Aorta (tissue), 5 donors: ENCODE measurements around the gene MIPOL1. TPM values are rescaled to one million over a fixed set of nuclear protein-coding genes. Genes with fewer than 3 reads are reported as not detected.

Source experiments
- ATAC-seq: fragments of 200-7000 bp; cut with Tn5 transposase; one replicate; pipeline ENCODE4 v1.9.1; 2022; ENCODE audit warnings: moderate library complexity; ENCODE audit not compliant: low FRiP score
- DNase-seq, 2 donors: peaks; one replicate each; pipeline ENCODE4 v3.0.0-alpha.2; 2020
- H3K27ac ChIP-seq, 2 donors: one replicate each; pipeline ENCODE4 v1.5.1; 2013; ENCODE audit warnings: low read length in 2 of 2, mild to moderate bottlenecking in 2 of 2, moderate library complexity in 2 of 2, control low read depth in 1 of 2, inconsistent platforms in 1 of 2, low read depth in 1 of 2
- H3K27me3 ChIP-seq, 2 donors: one replicate each; pipeline ENCODE4 v1.6.1; 2013; ENCODE audit warnings: control low read depth in 1 of 2, low read length in 1 of 2, mild to moderate bottlenecking in 1 of 2, moderate library complexity in 1 of 2; ENCODE audit not compliant: insufficient read depth in 2 of 2, control insufficient read depth in 1 of 2
- H3K36me3 ChIP-seq, 2 donors: one replicate each; pipeline ENCODE4 v1.6.1; 2013; ENCODE audit warnings: control low read depth in 1 of 2, low read length in 1 of 2, mild to moderate bottlenecking in 1 of 2; ENCODE audit not compliant: insufficient read depth in 2 of 2, control insufficient read depth in 1 of 2
- H3K4me1 ChIP-seq, 2 donors: one replicate each; pipeline ENCODE4 v1.6.1; 2013; ENCODE audit warnings: low read length in 2 of 2, control low read depth in 1 of 2, mild to moderate bottlenecking in 1 of 2, moderate library complexity in 1 of 2; ENCODE audit not compliant: insufficient read depth in 2 of 2, control insufficient read depth in 1 of 2
- H3K4me3 ChIP-seq, 2 donors: one replicate each; pipeline ENCODE4 v1.5.1; 2013; ENCODE audit warnings: low read length in 2 of 2, control low read depth in 1 of 2, mild to moderate bottlenecking in 1 of 2
- H3K9me3 ChIP-seq: one replicate; pipeline ENCODE4 v1.6.1; 2013; ENCODE audit warnings: mild to moderate bottlenecking, low read length; ENCODE audit not compliant: control insufficient read depth
- WGBS, 2 donors: extraction: QIAGEN DNeasy Blood & Tissue Kit; methylation state at CpG; one replicate each; pipeline ENCODE4 v1.1.7; 2013; 5-methylcytosine and 5-hydroxymethylcytosine counted together
- intact Hi-C, 2 donors: fragments of 100-400 bp; cut with DNase I; formaldehyde crosslinking; loops; one replicate each; pipeline versions ENCODE4 v1.14.2 to v1.15.0; 2022
- polyA plus RNA-seq, 2 donors: library from polyadenylated mRNA; stranded (reverse); fragments of 200-250 nt; gene quantifications; one replicate each; pipeline ENCODE4 v1.2.3, GENCODE V29; 2013
- total RNA-seq, 2 donors: library from RNA; stranded (reverse); fragmentation: NEBNext Ultra II Directional; extraction: Animal tissue kit (Norgen Biotek cat#: 25700); gene quantifications; one replicate each; pipeline ENCODE4 v1.2.1, GENCODE V29; 2021
- donor health status: healthy with polysubstance abuse.
- donor health status: Bipolar disorder and iron deficiency.
- donor health status: DM: no; HTN: no; CAD: no.
- donor health status: DM: no; HTN: no; CAD: no.
- donor health status: DM: yes; HTN: yes; CAD: no.

The MIPOL1 gene
- total and polyA plus RNA-seq, 4 donors = 3.4 to 20.6 (median 11.9) TPM

DNA sequence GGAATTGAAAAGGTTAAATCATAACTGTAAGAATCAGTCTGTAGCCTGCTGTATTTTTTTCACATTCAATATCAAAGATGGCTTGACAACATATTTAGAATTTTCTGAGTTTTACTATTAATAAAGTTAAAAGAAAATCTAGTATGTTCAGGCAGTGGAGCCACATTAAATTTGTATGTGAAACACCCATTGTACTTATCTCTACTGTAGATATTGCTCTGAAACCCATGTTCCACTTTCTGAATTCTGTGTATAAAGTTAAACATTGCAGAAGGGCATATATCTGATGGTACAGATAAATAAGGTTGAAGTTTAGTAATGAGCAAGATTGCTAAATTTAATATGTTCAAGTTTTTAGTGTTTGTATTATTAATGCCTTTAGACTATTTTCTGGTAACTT lies 224.6 kb downstream of the MIPOL1 start:
- Histone ChIP-seq H3K4me3 (no peak overlapping the region), H3K9me3 (no peaks in the 10 kb centered on the region), H3K36me3 (no peaks in the 10 kb centered on the region), H3K4me1 (no peaks in the 10 kb centered on the region), H3K27ac (no peak overlapping the region), H3K27me3 (no peaks in the 10 kb centered on the region)
- no peak for ATAC-seq
- intact Hi-C loops = no loop called here
- DNase-seq = no peak

GRCh38 chr14:37422748-37423147 lies 225.0 kb downstream of the MIPOL1 start:
- H3K27me3 ChIP-seq = no peaks in the 10 kb centered on the region
- intact Hi-C loops = no loop called here
- H3K4me3 ChIP-seq = no peak overlapping the region
- H3K4me1 ChIP-seq = no peaks in the 10 kb centered on the region
- WGBS, 2 donors = 73 to 76% methylated on average over 2 of the region's 2 CpGs
- H3K27ac ChIP-seq = no peak overlapping the region
- ATAC-seq = no peak
- H3K36me3 ChIP-seq = no peaks in the 10 kb centered on the region
- no peaks in the 10 kb centered on the region for H3K9me3 ChIP-seq
- DNase-seq = no peak

GRCh38 chr14:37428954-37429353 lies 231.2 kb downstream of the MIPOL1 start:
- 87 to 89% methylated on average over 1 of the region's 1 CpG for WGBS, 2 donors
- H3K27me3 ChIP-seq = no peaks in the 10 kb centered on the region
- intact Hi-C loops = no loop called here
- no peak overlapping the region for H3K27ac ChIP-seq
- no peaks in the 10 kb centered on the region for H3K36me3 ChIP-seq
- no peaks in the 10 kb centered on the region for H3K4me1 ChIP-seq
- no peaks in the 10 kb centered on the region for H3K9me3 ChIP-seq
- no peak overlapping the region for H3K4me3 ChIP-seq
- ATAC-seq (no peak), DNase-seq (no peak)

- H3K27ac ChIP-seq = no peak overlapping the region
- ATAC-seq = no peak
- no peak overlapping the region for H3K4me3 ChIP-seq
- H3K36me3 ChIP-seq = no peaks in the 10 kb centered on the region
- H3K4me1 ChIP-seq = no peaks in the 10 kb centered on the region
- WGBS, 2 donors = 67 to 80% methylated on average over 1 of the region's 1 CpG
- no peak for DNase-seq
- no peaks in the 10 kb centered on the region for H3K27me3 ChIP-seq
- no peaks in the 10 kb centered on the region for H3K9me3 ChIP-seq
- intact Hi-C loops = no loop called here
These were observed 231.9 kb downstream of the MIPOL1 start for GRCh38 chr14:37429618-37430017.

- Histone ChIP-seq H3K4me3 (no peak overlapping the region), H3K4me1 (no peaks in the 10 kb centered on the region), H3K36me3 (peaks cover 0 to 1% of the 10 kb centered on the region in 2 donors), H3K27ac (no peak overlapping the region), H3K27me3 (no peaks in the 10 kb centered on the region), H3K9me3 (no peaks in the 10 kb centered on the region)
- WGBS, 2 donors = 92 to 97% methylated on average over 3 of the region's 3 CpGs
- DNase-seq (no peak), ATAC-seq (no peak)
- intact Hi-C loops = no loop called here
These were observed 237.1 kb downstream of the MIPOL1 start for GRCh38 chr14:37434867-37435266.

DNA sequence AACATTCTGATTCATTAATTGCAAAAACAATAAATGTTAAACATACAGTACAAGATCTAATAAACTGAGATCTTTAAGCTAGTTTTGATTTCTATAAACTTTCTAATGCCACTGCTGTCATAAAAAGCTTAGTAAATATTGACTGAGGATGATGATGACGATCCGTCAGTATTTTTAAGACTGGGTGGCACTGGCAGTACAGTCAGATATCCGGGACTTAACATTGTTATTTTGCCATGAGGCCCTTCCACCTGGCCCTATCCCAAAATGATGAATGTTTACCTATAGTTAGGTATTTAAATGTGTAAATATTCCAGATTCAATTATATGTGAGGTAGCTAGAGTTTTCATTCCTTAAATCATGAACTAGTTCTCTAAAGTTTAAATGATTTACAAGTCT lies 238.8 kb downstream of the MIPOL1 start:
- H3K4me1 ChIP-seq = no peaks in the 10 kb centered on the region
- no peaks in the 10 kb centered on the region for H3K27me3 ChIP-seq
- no peak for ATAC-seq
- WGBS, 2 donors = 79 to 84% methylated on average over 3 of the region's 3 CpGs
- DNase-seq = no peak
- no peak overlapping the region for H3K4me3 ChIP-seq
- H3K36me3 ChIP-seq = peaks cover 0 to 1% of the 10 kb centered on the region in 2 donors
- intact Hi-C loops = no loop called here
- H3K27ac ChIP-seq = no peak overlapping the region
- no peaks in the 10 kb centered on the region for H3K9me3 ChIP-seq

DNA sequence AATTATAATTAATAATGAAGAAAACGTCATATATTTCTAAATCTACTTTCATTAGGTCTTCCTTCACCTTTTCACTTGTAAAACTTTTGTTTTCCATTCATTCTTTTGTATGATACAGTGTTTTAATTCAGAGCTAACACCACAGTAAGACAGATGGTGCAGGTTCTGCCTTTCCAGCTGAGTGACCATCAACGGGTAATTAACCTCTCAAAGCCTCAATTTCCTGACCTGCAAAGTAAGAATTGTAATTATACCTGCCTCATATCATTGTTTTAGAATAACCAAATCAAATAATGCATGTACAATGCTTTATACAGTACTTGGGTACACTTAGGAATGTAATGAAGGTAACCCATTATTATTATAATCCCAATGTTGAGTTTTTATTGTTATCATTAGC lies 239.8 kb downstream of the MIPOL1 start:
- Histone ChIP-seq H3K36me3 (peaks cover 0 to 1% of the 10 kb centered on the region in 2 donors), H3K27ac (no peak overlapping the region), H3K27me3 (no peaks in the 10 kb centered on the region), H3K9me3 (no peaks in the 10 kb centered on the region), H3K4me1 (no peaks in the 10 kb centered on the region), H3K4me3 (no peak overlapping the region)
- 59 to 63% methylated on average over 2 of the region's 2 CpGs for WGBS, 2 donors
- ATAC-seq (no peak), DNase-seq (no peak)
- intact Hi-C loops = no loop called here

GRCh38 chr14:37438444-37438843 lies 240.7 kb downstream of the MIPOL1 start:
- 88 to 92% methylated on average over 2 of the region's 2 CpGs for WGBS, 2 donors
- no peak for ATAC-seq
- no peak for DNase-seq
- Histone ChIP-seq H3K4me3 (no peak overlapping the region), H3K4me1 (no peaks in the 10 kb centered on the region), H3K36me3 (peaks cover 0 to 1% of the 10 kb centered on the region in 2 donors), H3K27me3 (no peaks in the 10 kb centered on the region), H3K9me3 (no peaks in the 10 kb centered on the region), H3K27ac (no peak overlapping the region)
- intact Hi-C loops = no loop called here

GRCh38 chr14:37443461-37443860 lies 245.7 kb downstream of the MIPOL1 start:
- no peaks in the 10 kb centered on the region for H3K4me1 ChIP-seq
- H3K36me3 ChIP-seq = peaks cover 0 to under 1% of the 10 kb centered on the region in 2 donors
- WGBS, 2 donors = 93 to 96% methylated on average over 1 of the region's 1 CpG

More at GRCh38 chr14:37443461-37443860, 245.7 kb downstream of the MIPOL1 start:
- DNase-seq = no peak
- no peak overlapping the region for H3K27ac ChIP-seq
- ATAC-seq = no peak
- H3K27me3 ChIP-seq = no peaks in the 10 kb centered on the region
- intact Hi-C loops = no loop called here
- no peaks in the 10 kb centered on the region for H3K9me3 ChIP-seq
- H3K4me3 ChIP-seq = no peak overlapping the region
